A673 (cell line): ENCODE data around the gene MGMT. TPM values are rescaled to one million over a fixed set of nuclear protein-coding genes. Genes with fewer than 3 reads are reported as not detected.

Experiments used
- BruUV-seq: library from RNA; stranded (reverse); fragments of 400-500 nt; replicated peaks from 2 replicates; lab custom pipeline; 2021; lab: Mats Ljungman, UMichigan
- CTCF ChIA-PET: fragments of 300-600 bp; sonication (Branson Sonifier 250); formaldehyde crosslinking; loops from one replicate; lab custom pipeline; 2022; ENCODE audit warnings: antibody characterized with exemption; lab: Charles Lee
- POLR2A ChIA-PET: fragments of 300-600 bp; sonication (Branson Sonifier 250); formaldehyde crosslinking; loops from one replicate; lab custom pipeline; 2022; ENCODE audit warnings: antibody characterized with exemption; ENCODE audit not compliant: low non-redundant PET; lab: Charles Lee
- DNase-seq: peaks from one replicate; pipeline ENCODE4 v3.0.0-alpha.2; 2015; ENCODE audit warnings: low spot score
- H3K27ac ChIP-seq: fragments of 200-600 bp; sonication (generic); 2 replicates; pipeline ENCODE4 v1.5.1; 2016; ENCODE audit warnings: mixed run types, low read depth, mild to moderate bottlenecking, mixed read lengths, antibody characterized with exemption, low read length; ENCODE audit not compliant: poor library complexity, severe bottlenecking
- H3K27me3 ChIP-seq: fragments of 200-600 bp; sonication (generic); replicated peaks from 2 replicates; pipeline ENCODE4 v1.6.1; 2017; ENCODE audit warnings: mixed run types, low read depth, mild to moderate bottlenecking, mixed read lengths, antibody characterized with exemption, low read length; ENCODE audit not compliant: insufficient read depth, poor library complexity
- H3K36me3 ChIP-seq: fragments of 200-600 bp; sonication (generic); 2 replicates; pipeline ENCODE4 v1.6.1; 2016; ENCODE audit warnings: mixed run types, mild to moderate bottlenecking, mixed read lengths, antibody characterized with exemption, low read length; ENCODE audit not compliant: insufficient read depth, poor library complexity, severe bottlenecking
- H3K4me1 ChIP-seq: fragments of 200-600 bp; sonication (generic); 2 replicates; pipeline ENCODE4 v1.6.1; 2017; ENCODE audit warnings: mixed run types, mild to moderate bottlenecking, mixed read lengths, antibody characterized with exemption, low read length; ENCODE audit not compliant: insufficient read depth, poor library complexity, severe bottlenecking
- H3K4me3 ChIP-seq: fragments of 200-600 bp; sonication (generic); 2 replicates; pipeline ENCODE4 v1.5.1; 2016; ENCODE audit warnings: low read depth, mixed run types, mild to moderate bottlenecking, mixed read lengths, low read length; ENCODE audit not compliant: poor library complexity, severe bottlenecking
- H3K9me3 ChIP-seq: fragments of 200-600 bp; sonication (generic); 2 replicates; pipeline ENCODE4 v1.6.1; 2016; ENCODE audit warnings: mixed run types, low read depth, mild to moderate bottlenecking, mixed read lengths, antibody characterized with exemption, low read length; ENCODE audit not compliant: poor library complexity, severe bottlenecking
- CTCF ChIP-seq: fragments of 300-800, 200-600 bp; sonication (generic); conservative IDR thresholded peaks from 2 replicates; pipeline ENCODE4 v1.5.1; 2017; ENCODE audit warnings: low read depth, mild to moderate bottlenecking, antibody characterized with exemption, low read length, moderate library complexity, mixed read lengths
- EZH2 ChIP-seq: fragments of 200-600 bp; sonication (generic); IDR thresholded peaks from 2 replicates; pipeline ENCODE4 v1.6.1; 2017; ENCODE audit warnings: borderline replicate concordance, low read depth, mild to moderate bottlenecking, mixed read lengths, antibody characterized with exemption, low read length; ENCODE audit not compliant: poor library complexity, severe bottlenecking
- intact Hi-C: fragments of 100-400 bp; cut with micrococcal nuclease; formaldehyde crosslinking; loops from one replicate; pipeline ENCODE4 v1.10.0; 2022; ENCODE audit not compliant: unreplicated experiment
- total RNA-seq: library from RNA; stranded (reverse); gene quantifications from 2 replicates; pipeline ENCODE4 v1.2.3, GENCODE V29; 2021

MGMT gene
- total RNA-seq, 1 experiment from 2014 or later = 19.5 TPM

GRCh38 chr10:129497013-129497412 lies 30.0 kb downstream of the MGMT start:
- no peak overlapping the region for H3K27ac ChIP-seq
- no peak overlapping the region for H3K4me3 ChIP-seq
- DNase-seq = peak; percentile 66
- TF ChIP-seq CTCF = no peak
- no peak for TF ChIP-seq EZH2
- intact Hi-C loops = no loop called here
- peaks cover 11% of the 10 kb centered on the region for H3K4me1 ChIP-seq
- H3K27me3 ChIP-seq = no peaks in the 10 kb centered on the region
- no peaks in the 10 kb centered on the region for H3K36me3 ChIP-seq
- peaks cover 17% of the 10 kb centered on the region for H3K9me3 ChIP-seq
- ChIA-PET CTCF (no interaction called here), POLR2A (no interaction called here)
- BruUV-seq = no TSS peak

GRCh38 chr10:129498680-129499079 lies 31.6 kb downstream of the MGMT start:
- DNase-seq = no peak
- H3K4me1 ChIP-seq = peaks cover 11% of the 10 kb centered on the region
- no peak overlapping the region for H3K4me3 ChIP-seq
- H3K36me3 ChIP-seq = no peaks in the 10 kb centered on the region
- POLR2A ChIA-PET = no interaction called here
- BruUV-seq = no TSS peak
- H3K27me3 ChIP-seq = no peaks in the 10 kb centered on the region
- H3K27ac ChIP-seq = no peak overlapping the region
- intact Hi-C loops = no loop called here
- 0 out of 2 replicates have a peak, but pooled peaks have one; percentile 15 for TF ChIP-seq CTCF
- no peak for TF ChIP-seq EZH2
- H3K9me3 ChIP-seq = peaks cover 2% of the 10 kb centered on the region
- CTCF ChIA-PET = no interaction called here

- ChIA-PET POLR2A (no interaction called here), CTCF (no interaction called here)
- H3K4me3 ChIP-seq = no peak overlapping the region
- H3K36me3 ChIP-seq = no peaks in the 10 kb centered on the region
- no TSS peak for BruUV-seq
- intact Hi-C loops = no loop called here
- H3K27me3 ChIP-seq = no peaks in the 10 kb centered on the region
- no peaks in the 10 kb centered on the region for H3K9me3 ChIP-seq
- peaks cover 11% of the 10 kb centered on the region for H3K4me1 ChIP-seq
- no peak for DNase-seq
- TF ChIP-seq EZH2 (no peak), CTCF (no peak)
- H3K27ac ChIP-seq = no peak overlapping the region
Measured at GRCh38 chr10:129500617-129501339, 33.7 kb downstream of the MGMT start.
